Stimulated activated naive B cell treated with anti-CD40 and anti-IgM and Interleukin-4, amounts not matched to agents 10 μg/mL and 1 μg/mL and 100 μg/mL, for 72 hours (primary cell): Measurements from ENCODE around the gene RACK1.
"Not testable (repeated sequence)": the region's sequence is repeated elsewhere in the genome, so short reads cannot be mapped to it uniquely, and the experiment has no call there.

Experiments used
- ATAC-seq, 2 donors: fragments of 150-1000 bp; cut with Tn5 transposase; replicated peaks; 2 replicates each; pipeline ENCODE4 v1.10.0; 2021; ENCODE audit warnings: moderate library complexity in 1 of 2
- DNase-seq: peaks from one replicate; pipeline ENCODE4 v3.0.0; 2021
- H3K27ac Mint-ChIP-seq: one replicate; pipeline ENCODE4 v1.8.0; 2022; ENCODE audit warnings: mild to moderate bottlenecking, mixed read lengths
- H3K27me3 Mint-ChIP-seq, 2 donors: one replicate each; pipeline ENCODE4 v1.8.0; 2022; ENCODE audit warnings: mixed read lengths in 2 of 2
- H3K36me3 Mint-ChIP-seq, 2 donors: one replicate each; pipeline ENCODE4 v1.8.0; 2022; ENCODE audit warnings: mixed read lengths in 2 of 2, mild to moderate bottlenecking in 1 of 2
- H3K4me1 Mint-ChIP-seq, 2 donors: one replicate each; pipeline ENCODE4 v1.8.0; 2022; ENCODE audit warnings: mixed read lengths in 2 of 2, mild to moderate bottlenecking in 1 of 2
- H3K4me3 Mint-ChIP-seq, 2 donors: one replicate each; pipeline ENCODE4 v1.8.0; 2022; ENCODE audit warnings: mild to moderate bottlenecking in 2 of 2, mixed read lengths in 2 of 2, moderate library complexity in 1 of 2
- H3K9me3 Mint-ChIP-seq, 2 donors: one replicate each; pipeline ENCODE4 v1.8.0; 2022; ENCODE audit warnings: mixed read lengths in 2 of 2, mild to moderate bottlenecking in 1 of 2

Gene RACK1

GRCh38 chr5:181219262-181220177, 24.2 kb downstream of the RACK1 start:
- no peak for ATAC-seq
- Mint-ChIP-seq H3K36me3 (peaks cover 14 to 30% of the 10 kb centered on the region in 2 donors), H3K27me3 (peaks cover 8 to 10% of the 10 kb centered on the region in 2 donors), H3K4me1 (peaks cover 51 to 52% of the 10 kb centered on the region in 2 donors), H3K4me3 (peak overlapping the region; percentile 45 to 57), H3K27ac (peak overlapping the region; percentile 73), H3K9me3 (peaks cover 6% of the 10 kb centered on the region in 2 donors)
- no peak for DNase-seq

GRCh38 chr5:181218795-181219124, 24.9 kb downstream of the RACK1 start:
- Mint-ChIP-seq H3K4me1 (peaks cover 44 to 45% of the 10 kb centered on the region in 2 donors), H3K27ac (peak overlapping the region; percentile 97), H3K36me3 (peaks cover 9 to 22% of the 10 kb centered on the region in 2 donors), H3K4me3 (peak overlapping the region; percentile 82 to 89), H3K27me3 (peaks cover 8 to 10% of the 10 kb centered on the region in 2 donors), H3K9me3 (peaks cover 6% of the 10 kb centered on the region in 2 donors)
- no peak for ATAC-seq
- no peak for DNase-seq

- peak overlapping the region; percentile 97 for H3K27ac Mint-ChIP-seq
- peaks cover 6% of the 10 kb centered on the region in 2 donors for H3K9me3 Mint-ChIP-seq
- H3K4me1 Mint-ChIP-seq = peaks cover 41 to 42% of the 10 kb centered on the region in 2 donors
- H3K27me3 Mint-ChIP-seq = peaks cover 8 to 10% of the 10 kb centered on the region in 2 donors
- H3K4me3 Mint-ChIP-seq = peak overlapping the region; percentile 82 to 89
- H3K36me3 Mint-ChIP-seq = peaks cover 4 to 17% of the 10 kb centered on the region in 2 donors
- ATAC-seq (peak; percentile 28 to 40), DNase-seq (no peak)
Measured at GRCh38 chr5:181217803-181218062, 26.0 kb downstream of the RACK1 start.

GRCh38 chr5:181217111-181217802, 26.4 kb downstream of the RACK1 start:
- Mint-ChIP-seq H3K4me3 (peak overlapping the region; percentile 82 to 89), H3K27ac (peak overlapping the region; percentile 97), H3K4me1 (peaks cover 38% of the 10 kb centered on the region in 2 donors), H3K9me3 (peaks cover 5% of the 10 kb centered on the region in 2 donors), H3K36me3 (peaks cover 4 to 15% of the 10 kb centered on the region in 2 donors), H3K27me3 (peaks cover 6 to 8% of the 10 kb centered on the region in 2 donors)
- ATAC-seq (peak; percentile 25 to 34), DNase-seq (peak; percentile 50)

- DNase-seq = no peak
- H3K27ac Mint-ChIP-seq = peak overlapping the region; percentile 72
- peak overlapping the region; percentile 82 for H3K4me3 Mint-ChIP-seq
- no peak for ATAC-seq
- H3K4me1 Mint-ChIP-seq = peaks cover 28 to 30% of the 10 kb centered on the region in 2 donors
- peaks cover 0 to 3% of the 10 kb centered on the region in 2 donors for H3K27me3 Mint-ChIP-seq
- peaks cover 2 to 3% of the 10 kb centered on the region in 2 donors for H3K9me3 Mint-ChIP-seq
- peaks cover 0 to 8% of the 10 kb centered on the region in 2 donors for H3K36me3 Mint-ChIP-seq
Measured at GRCh38 chr5:181215997-181216989, 27.4 kb downstream of the RACK1 start.

GRCh38 chr5:181214249-181214648, 29.5 kb downstream of the RACK1 start:
- not testable (repeated sequence) for H3K27ac Mint-ChIP-seq, H3K9me3 Mint-ChIP-seq, H3K4me3 Mint-ChIP-seq, DNase-seq, H3K27me3 Mint-ChIP-seq, ATAC-seq, H3K36me3 Mint-ChIP-seq
- H3K4me1 Mint-ChIP-seq = peaks cover 17 to 18% of the 10 kb centered on the region in 2 donors

- ATAC-seq = no peak
- Mint-ChIP-seq H3K27me3 (no peaks in the 10 kb centered on the region), H3K9me3 (no peaks in the 10 kb centered on the region), H3K4me3 (no peak overlapping the region), H3K36me3 (peaks cover 0 to under 1% of the 10 kb centered on the region in 2 donors), H3K27ac (no peak overlapping the region), H3K4me1 (peaks cover 14 to 19% of the 10 kb centered on the region in 2 donors)
- no peak for DNase-seq
Measured at GRCh38 chr5:181212934-181213333, 30.8 kb downstream of the RACK1 start.

- peaks cover 4 to 6% of the 10 kb centered on the region in 2 donors for H3K36me3 Mint-ChIP-seq
- peaks cover 0 to 6% of the 10 kb centered on the region in 2 donors for H3K27me3 Mint-ChIP-seq
- peaks cover 11 to 19% of the 10 kb centered on the region in 2 donors for H3K4me1 Mint-ChIP-seq
- ATAC-seq (no peak), DNase-seq (no peak)
- H3K4me3 Mint-ChIP-seq = no peak overlapping the region
- H3K27ac Mint-ChIP-seq = no peak overlapping the region
- no peaks in the 10 kb centered on the region for H3K9me3 Mint-ChIP-seq
Measured at GRCh38 chr5:181212080-181212479, 31.6 kb downstream of the RACK1 start.

- ATAC-seq = no peak
- no peaks in the 10 kb centered on the region for H3K9me3 Mint-ChIP-seq
- DNase-seq = no peak
- peaks cover 7 to 12% of the 10 kb centered on the region in 2 donors for H3K27me3 Mint-ChIP-seq
- H3K4me3 Mint-ChIP-seq = no peak overlapping the region
- H3K27ac Mint-ChIP-seq = no peak overlapping the region
- peaks cover 9 to 13% of the 10 kb centered on the region in 2 donors for H3K36me3 Mint-ChIP-seq
- H3K4me1 Mint-ChIP-seq = peaks cover 15 to 23% of the 10 kb centered on the region in 2 donors
Measured at GRCh38 chr5:181211208-181211607, 32.5 kb downstream of the RACK1 start.

GRCh38 chr5:181210698-181211097, 33.0 kb downstream of the RACK1 start:
- peaks cover 18 to 26% of the 10 kb centered on the region in 2 donors for H3K4me1 Mint-ChIP-seq
- H3K9me3 Mint-ChIP-seq, H3K4me3 Mint-ChIP-seq, DNase-seq, ATAC-seq, H3K27ac Mint-ChIP-seq: not testable (repeated sequence)
- H3K27me3 Mint-ChIP-seq = peaks cover 12 to 17% of the 10 kb centered on the region in 2 donors
- peaks cover 9 to 13% of the 10 kb centered on the region in 2 donors for H3K36me3 Mint-ChIP-seq

- H3K4me3 Mint-ChIP-seq, H3K9me3 Mint-ChIP-seq, H3K27ac Mint-ChIP-seq, ATAC-seq, DNase-seq: not testable (repeated sequence)
- H3K27me3 Mint-ChIP-seq = peaks cover 15 to 21% of the 10 kb centered on the region in 2 donors
- peaks cover 20 to 31% of the 10 kb centered on the region in 2 donors for H3K4me1 Mint-ChIP-seq
- H3K36me3 Mint-ChIP-seq = peaks cover 9 to 13% of the 10 kb centered on the region in 2 donors
Measured at GRCh38 chr5:181210148-181210547, 33.6 kb downstream of the RACK1 start.

GRCh38 chr5:181209006-181209405, 34.7 kb downstream of the RACK1 start:
- peaks cover 25 to 39% of the 10 kb centered on the region in 2 donors for H3K4me1 Mint-ChIP-seq
- not testable (repeated sequence) for H3K4me3 Mint-ChIP-seq, DNase-seq, H3K9me3 Mint-ChIP-seq, H3K27ac Mint-ChIP-seq, ATAC-seq
- H3K36me3 Mint-ChIP-seq = peaks cover 9 to 13% of the 10 kb centered on the region in 2 donors
- H3K27me3 Mint-ChIP-seq = peaks cover 18 to 24% of the 10 kb centered on the region in 2 donors

- H3K27ac Mint-ChIP-seq = peak overlapping the region; percentile 99
- H3K27me3 Mint-ChIP-seq = peaks cover 29 to 30% of the 10 kb centered on the region in 2 donors
- ATAC-seq = no peak
- DNase-seq = no peak
- H3K4me3 Mint-ChIP-seq = peak overlapping the region; percentile 87
- H3K36me3 Mint-ChIP-seq = peaks cover 9 to 13% of the 10 kb centered on the region in 2 donors
- no peaks in the 10 kb centered on the region for H3K9me3 Mint-ChIP-seq
- peaks cover 32 to 47% of the 10 kb centered on the region in 2 donors for H3K4me1 Mint-ChIP-seq
Measured at GRCh38 chr5:181207960-181208253, 35.8 kb downstream of the RACK1 start.
